Measurements from ENCODE around the gene DR1.

The DR1 gene

GRCh38 chr1:93345633-93346420, at the start of gene DR1:
Gene DR1 (plus strand): TSS chr1:93345907. CDS start chr1:93346646, 739 bp downstream.
- DNase-seq (ENCODE audit: low read depth) = peak; percentile 92

GRCh38 chr1:93296555-93297154, 49.1 kb upstream of the DR1 start:
- DNase-seq (ENCODE audit: low read depth) = no peak

GRCh38 chr1:93301131-93301530, 44.6 kb upstream of the DR1 start:
- no peak for DNase-seq (ENCODE audit: low read depth)

- DNase-seq (ENCODE audit: low read depth) = no peak
Measured at GRCh38 chr1:93302078-93302477, 43.6 kb upstream of the DR1 start.

GRCh38 chr1:93304716-93305138, 41.0 kb upstream of the DR1 start:
- DNase-seq (ENCODE audit: low read depth) = peak; percentile 83

GRCh38 chr1:93306920-93307319, 38.8 kb upstream of the DR1 start:
- no peak for DNase-seq (ENCODE audit: low read depth)

- DNase-seq (ENCODE audit: low read depth) = no peak
Measured at GRCh38 chr1:93313026-93313425, 32.7 kb upstream of the DR1 start.

GRCh38 chr1:93317207-93317606, 28.5 kb upstream of the DR1 start:
- no peak for DNase-seq (ENCODE audit: low read depth)

- no peak for DNase-seq (ENCODE audit: low read depth)
Measured at GRCh38 chr1:93317943-93318342, 27.8 kb upstream of the DR1 start.

- no peak for DNase-seq (ENCODE audit: low read depth)
Measured at GRCh38 chr1:93321720-93322119, 24.0 kb upstream of the DR1 start.

- DNase-seq (ENCODE audit: low read depth) = no peak
Measured at GRCh38 chr1:93322349-93322748, 23.4 kb upstream of the DR1 start.

GRCh38 chr1:93323185-93323820, 22.4 kb upstream of the DR1 start:
- DNase-seq (ENCODE audit: low read depth) = peak; percentile 65

GRCh38 chr1:93324486-93325464, 20.9 kb upstream of the DR1 start:
- peak; percentile 93 for DNase-seq (ENCODE audit: low read depth)

- DNase-seq (ENCODE audit: low read depth) = no peak
Measured at GRCh38 chr1:93328809-93329760, 16.6 kb upstream of the DR1 start.

- no peak for DNase-seq (ENCODE audit: low read depth)
Measured at GRCh38 chr1:93330196-93330595, 15.5 kb upstream of the DR1 start.

- no peak for DNase-seq (ENCODE audit: low read depth)
Measured at GRCh38 chr1:93330617-93331016, 15.1 kb upstream of the DR1 start.

GRCh38 chr1:93331412-93331811, 14.3 kb upstream of the DR1 start:
- DNase-seq (ENCODE audit: low read depth) = peak; percentile 67

- DNase-seq (ENCODE audit: low read depth) = no peak
Measured at GRCh38 chr1:93332368-93332767, 13.3 kb upstream of the DR1 start.

- DNase-seq (ENCODE audit: low read depth) = peak; percentile 95
Measured at GRCh38 chr1:93338387-93339146, 7.1 kb upstream of the DR1 start.

- DNase-seq (ENCODE audit: low read depth) = no peak
Measured at GRCh38 chr1:93339171-93339697, 6.5 kb upstream of the DR1 start.

Data from amniotic epithelial cell (primary cell).